Measurements from ENCODE around the gene NT5C2. TPM values are rescaled to one million over a fixed set of nuclear protein-coding genes. Genes with fewer than 3 reads are reported as not detected.

NT5C2 gene
- total RNA-seq, 6 experiments from 2014 or later, result 17.3 to 39.2 (median 32.4) TPM

DNA sequence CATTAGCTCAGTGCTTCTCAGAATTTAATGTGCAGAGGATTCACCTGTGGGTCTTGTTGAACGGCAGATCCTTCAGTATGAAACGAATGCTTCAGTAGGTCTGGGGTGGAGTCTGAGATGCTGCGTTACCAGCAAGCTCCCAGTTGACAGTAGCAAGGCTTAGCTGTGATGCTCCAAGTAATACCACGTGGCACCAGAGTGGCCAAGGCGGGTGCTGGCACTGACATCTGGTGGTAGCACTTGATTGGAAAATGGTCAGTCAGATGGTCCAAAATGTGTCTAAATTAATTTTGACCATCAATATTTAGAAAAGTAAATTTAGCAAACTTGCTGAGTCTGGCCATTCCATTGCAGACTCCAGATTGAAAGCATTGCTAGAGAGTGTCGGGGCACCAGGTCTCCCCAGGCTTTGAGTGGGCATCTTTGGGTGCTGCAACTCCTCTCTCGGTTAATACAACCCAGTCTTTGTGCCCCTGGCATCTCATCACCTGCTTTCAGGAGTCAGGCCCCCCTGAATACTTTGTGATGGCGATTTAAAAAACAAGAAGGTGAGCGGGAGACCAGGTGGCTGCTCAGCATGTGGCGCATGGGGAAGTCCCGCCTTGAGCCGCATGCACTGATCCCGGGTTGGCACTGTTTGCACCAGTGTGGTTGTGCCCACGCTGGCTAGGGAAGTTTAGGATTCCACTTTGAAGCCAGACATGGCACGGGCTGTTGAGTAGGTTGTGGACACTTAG is 130.1 kb downstream of the NT5C2 start:
- H3K4me3 ChIP-seq, result no peak overlapping the region
- intact Hi-C loops (cut with DNase I), result no loop called here
- no peaks in the 10 kb centered on the region for H3K9me3 ChIP-seq
- WGBS (ENCODE audit: insufficient coverage, low coverage, low lambda C conversion rate, missing lambda C conversion rate), result 72% methylated on average over 13 of the region's 15 CpGs
- TF ChIP-seq, protein P1, sequence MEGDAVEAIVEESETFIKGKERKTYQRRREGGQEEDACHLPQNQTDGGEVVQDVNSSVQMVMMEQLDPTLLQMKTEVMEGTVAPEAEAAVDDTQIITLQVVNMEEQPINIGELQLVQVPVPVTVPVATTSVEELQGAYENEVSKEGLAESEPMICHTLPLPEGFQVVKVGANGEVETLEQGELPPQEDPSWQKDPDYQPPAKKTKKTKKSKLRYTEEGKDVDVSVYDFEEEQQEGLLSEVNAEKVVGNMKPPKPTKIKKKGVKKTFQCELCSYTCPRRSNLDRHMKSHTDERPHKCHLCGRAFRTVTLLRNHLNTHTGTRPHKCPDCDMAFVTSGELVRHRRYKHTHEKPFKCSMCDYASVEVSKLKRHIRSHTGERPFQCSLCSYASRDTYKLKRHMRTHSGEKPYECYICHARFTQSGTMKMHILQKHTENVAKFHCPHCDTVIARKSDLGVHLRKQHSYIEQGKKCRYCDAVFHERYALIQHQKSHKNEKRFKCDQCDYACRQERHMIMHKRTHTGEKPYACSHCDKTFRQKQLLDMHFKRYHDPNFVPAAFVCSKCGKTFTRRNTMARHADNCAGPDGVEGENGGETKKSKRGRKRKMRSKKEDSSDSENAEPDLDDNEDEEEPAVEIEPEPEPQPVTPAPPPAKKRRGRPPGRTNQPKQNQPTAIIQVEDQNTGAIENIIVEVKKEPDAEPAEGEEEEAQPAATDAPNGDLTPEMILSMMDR (IDR thresholded peaks at IDR 0.05), result peak in 2 of 4 donors; percentile 5 to 19
- TF ChIP-seq POLR2A (IDR thresholded peaks at IDR 0.05), result no peak
- H3K27ac ChIP-seq, result no peak overlapping the region
- H3K27me3 ChIP-seq, result no peaks in the 10 kb centered on the region
- H3K36me3 ChIP-seq, result no peaks in the 10 kb centered on the region
- peak in 3 of 4 donors; percentile 40 to 51 (median 44) for ATAC-seq
- no peak for DNase-seq
- H3K4me1 ChIP-seq, result no peaks in the 10 kb centered on the region

DNA sequence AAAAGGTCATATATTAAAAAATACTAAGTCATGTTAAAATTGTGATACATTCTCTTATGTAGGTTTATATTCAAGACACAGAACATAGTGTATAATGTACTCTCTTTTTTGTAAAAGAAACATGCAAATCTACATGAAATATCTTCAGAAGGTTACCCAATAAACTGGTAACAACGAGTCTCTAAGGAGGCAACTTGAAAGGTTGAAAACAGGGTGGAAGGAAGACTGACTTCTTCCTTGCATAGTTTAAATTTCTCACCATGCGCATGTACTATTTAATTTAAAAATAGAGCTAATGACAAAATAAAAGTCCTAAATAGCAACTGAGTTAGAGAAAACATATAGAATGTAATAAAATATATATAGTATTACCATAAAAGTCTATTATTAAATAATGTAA is 132.5 kb downstream of the NT5C2 start:
- no peaks in the 10 kb centered on the region for H3K4me1 ChIP-seq
- ATAC-seq (no peak), DNase-seq (no peak)
- no peak overlapping the region for H3K27ac ChIP-seq
- intact Hi-C loops (cut with DNase I), result no loop called here
- no peaks in the 10 kb centered on the region for H3K36me3 ChIP-seq
- TF ChIP-seq, protein P1 (IDR thresholded peaks at IDR 0.05), result no peak
- no peak for TF ChIP-seq POLR2A (IDR thresholded peaks at IDR 0.05)
- H3K27me3 ChIP-seq, result no peaks in the 10 kb centered on the region
- WGBS (ENCODE audit: insufficient coverage, low coverage, low lambda C conversion rate, missing lambda C conversion rate), result 71% methylated on average over 2 of the region's 2 CpGs
- H3K4me3 ChIP-seq, result no peak overlapping the region
- no peaks in the 10 kb centered on the region for H3K9me3 ChIP-seq

DNA sequence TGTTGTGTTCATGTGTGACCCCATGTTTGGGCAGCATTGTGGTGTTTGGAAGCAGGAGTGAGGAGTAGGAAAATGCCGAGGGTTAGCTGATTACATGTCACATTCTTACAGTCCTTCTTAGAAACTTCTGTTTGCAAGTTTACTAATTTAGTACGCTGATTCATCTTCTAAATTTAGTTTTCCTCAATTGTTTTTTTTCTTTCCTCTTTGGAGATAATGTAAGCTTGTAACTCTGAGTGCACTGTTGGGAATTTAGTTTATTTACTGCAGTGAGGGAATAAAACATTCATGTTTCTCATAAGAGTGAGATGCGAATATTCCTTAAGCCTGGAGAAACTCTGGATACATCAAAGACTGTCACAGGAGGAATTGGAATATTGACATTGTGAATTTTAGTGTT is 135.0 kb downstream of the NT5C2 start:
- WGBS (ENCODE audit: insufficient coverage, low coverage, low lambda C conversion rate, missing lambda C conversion rate), result 67% methylated on average over 3 of the region's 3 CpGs

DNA sequence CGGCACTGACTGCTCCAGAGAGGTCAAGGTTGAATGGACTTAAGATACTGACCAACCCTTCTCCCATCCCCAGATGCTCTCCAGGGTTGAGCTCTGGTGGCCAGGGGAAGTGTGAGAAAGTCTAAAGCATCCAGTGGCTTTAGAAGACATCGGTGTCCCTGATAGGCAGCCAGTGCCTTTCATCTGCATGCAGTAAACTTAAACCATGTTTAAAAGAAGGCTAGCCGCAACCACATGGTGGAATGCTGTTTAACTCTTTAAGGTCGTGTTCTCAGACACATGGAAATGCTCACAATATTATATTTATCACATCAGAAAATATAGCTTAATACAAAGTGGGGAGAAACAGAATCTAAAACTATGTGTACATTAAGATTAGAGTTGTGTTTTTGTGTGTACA is 138.0 kb downstream of the NT5C2 start:
- TF ChIP-seq, protein P1 (IDR thresholded peaks at IDR 0.05), result no peak
- Histone ChIP-seq H3K27me3 (no peaks in the 10 kb centered on the region), H3K4me1 (peaks cover 0 to 5% (median 3%) of the 10 kb centered on the region in 4 donors), H3K27ac (no peak overlapping the region), H3K36me3 (no peaks in the 10 kb centered on the region), H3K9me3 (no peaks in the 10 kb centered on the region), H3K4me3 (no peak overlapping the region)
- no peak for DNase-seq
- ATAC-seq, result no peak
- 67% methylated on average over 4 of the region's 4 CpGs for WGBS (ENCODE audit: insufficient coverage, low coverage, low lambda C conversion rate, missing lambda C conversion rate)
- intact Hi-C loops (cut with DNase I), result no loop called here

More for the DNA sequence above, 135.0 kb downstream of the NT5C2 start:
- DNase-seq (no peak), ATAC-seq (no peak)
- intact Hi-C loops (cut with DNase I), result no loop called here
- Histone ChIP-seq H3K9me3 (no peaks in the 10 kb centered on the region), H3K27me3 (no peaks in the 10 kb centered on the region), H3K4me1 (peaks cover 0 to 5% (median 3%) of the 10 kb centered on the region in 4 donors), H3K36me3 (no peaks in the 10 kb centered on the region), H3K27ac (no peak overlapping the region), H3K4me3 (no peak overlapping the region)
- no peak for TF ChIP-seq POLR2A (IDR thresholded peaks at IDR 0.05)
- TF ChIP-seq, protein P1 (IDR thresholded peaks at IDR 0.05), result no peak
